ENCODE data around the gene CD47.
A peak's percentile ranks its signal among the peaks of the same experiment; 100 is the strongest.

CD47 gene

DNA sequence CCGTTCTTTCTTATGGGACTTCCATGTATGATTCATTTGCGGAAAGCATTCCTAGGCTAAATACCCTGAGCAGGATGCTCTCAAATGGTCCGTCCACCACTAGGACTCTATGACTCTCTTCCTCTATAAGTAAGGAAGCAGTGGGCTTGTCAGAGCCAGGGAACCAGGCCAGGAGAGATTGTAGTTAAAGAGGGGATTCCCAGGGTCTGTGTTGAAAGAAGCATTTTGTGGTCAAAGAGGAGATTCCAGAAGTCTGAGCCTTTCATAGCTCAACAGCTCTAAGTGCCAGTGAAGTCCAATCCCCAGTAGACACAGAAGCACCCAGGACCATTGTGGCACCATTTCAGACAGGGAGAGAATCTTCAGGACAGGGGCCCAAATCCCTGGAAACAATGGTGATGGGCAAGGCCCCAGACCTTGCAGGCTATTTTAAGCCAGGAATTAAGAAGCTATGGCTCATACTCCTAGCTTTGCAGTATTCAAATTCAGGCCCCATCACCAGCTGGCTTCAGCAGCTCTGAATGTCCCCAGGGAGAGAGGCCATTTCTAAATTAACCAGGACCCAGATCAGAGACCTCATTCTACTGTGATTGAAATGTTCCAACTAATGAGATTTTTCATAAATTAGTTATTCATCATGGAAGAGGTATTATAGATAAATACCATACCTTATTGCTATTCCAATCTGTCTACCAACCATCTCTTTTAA, 81.7 kb downstream of the CD47 start:
- TF ChIP-seq, protein P1, sequence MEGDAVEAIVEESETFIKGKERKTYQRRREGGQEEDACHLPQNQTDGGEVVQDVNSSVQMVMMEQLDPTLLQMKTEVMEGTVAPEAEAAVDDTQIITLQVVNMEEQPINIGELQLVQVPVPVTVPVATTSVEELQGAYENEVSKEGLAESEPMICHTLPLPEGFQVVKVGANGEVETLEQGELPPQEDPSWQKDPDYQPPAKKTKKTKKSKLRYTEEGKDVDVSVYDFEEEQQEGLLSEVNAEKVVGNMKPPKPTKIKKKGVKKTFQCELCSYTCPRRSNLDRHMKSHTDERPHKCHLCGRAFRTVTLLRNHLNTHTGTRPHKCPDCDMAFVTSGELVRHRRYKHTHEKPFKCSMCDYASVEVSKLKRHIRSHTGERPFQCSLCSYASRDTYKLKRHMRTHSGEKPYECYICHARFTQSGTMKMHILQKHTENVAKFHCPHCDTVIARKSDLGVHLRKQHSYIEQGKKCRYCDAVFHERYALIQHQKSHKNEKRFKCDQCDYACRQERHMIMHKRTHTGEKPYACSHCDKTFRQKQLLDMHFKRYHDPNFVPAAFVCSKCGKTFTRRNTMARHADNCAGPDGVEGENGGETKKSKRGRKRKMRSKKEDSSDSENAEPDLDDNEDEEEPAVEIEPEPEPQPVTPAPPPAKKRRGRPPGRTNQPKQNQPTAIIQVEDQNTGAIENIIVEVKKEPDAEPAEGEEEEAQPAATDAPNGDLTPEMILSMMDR (IDR thresholded peaks at IDR 0.05; ENCODE audit: control insufficient read depth, insufficient read depth, low read depth, low read length, missing control alignments): no peak

DNA sequence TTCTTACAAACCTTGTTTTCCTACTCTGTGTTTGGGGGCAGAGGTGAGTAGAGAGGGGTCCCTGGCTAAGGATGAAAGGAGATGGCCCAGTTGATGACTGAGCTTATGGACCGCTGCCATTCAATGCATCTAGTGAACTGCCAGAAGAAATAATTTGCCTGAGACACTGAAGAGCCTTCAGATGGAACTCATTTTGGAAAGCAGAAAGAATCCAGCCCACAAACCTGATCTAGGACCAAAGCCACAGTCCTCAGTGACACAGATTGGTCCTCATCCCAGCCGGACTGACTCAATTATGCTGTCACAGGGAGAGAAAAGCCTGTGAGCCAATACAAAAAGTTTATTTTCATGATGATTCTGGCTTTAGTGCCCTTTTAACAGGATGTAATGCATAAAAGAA, 82.7 kb downstream of the CD47 start:
- no peak overlapping the region for H3K4me3 ChIP-seq (ENCODE audit: control insufficient read depth, low read depth, low read length)
- TF ChIP-seq, protein P1 (IDR thresholded peaks at IDR 0.05; ENCODE audit: control insufficient read depth, insufficient read depth, low read depth, low read length, missing control alignments): no peak
- no peak for DNase-seq (ENCODE audit: low read depth)

More for the DNA sequence above, 81.7 kb downstream of the CD47 start:
- no peak overlapping the region for H3K4me3 ChIP-seq (ENCODE audit: control insufficient read depth, low read depth, low read length)
- peak; percentile 59 for DNase-seq (ENCODE audit: low read depth)

DNA sequence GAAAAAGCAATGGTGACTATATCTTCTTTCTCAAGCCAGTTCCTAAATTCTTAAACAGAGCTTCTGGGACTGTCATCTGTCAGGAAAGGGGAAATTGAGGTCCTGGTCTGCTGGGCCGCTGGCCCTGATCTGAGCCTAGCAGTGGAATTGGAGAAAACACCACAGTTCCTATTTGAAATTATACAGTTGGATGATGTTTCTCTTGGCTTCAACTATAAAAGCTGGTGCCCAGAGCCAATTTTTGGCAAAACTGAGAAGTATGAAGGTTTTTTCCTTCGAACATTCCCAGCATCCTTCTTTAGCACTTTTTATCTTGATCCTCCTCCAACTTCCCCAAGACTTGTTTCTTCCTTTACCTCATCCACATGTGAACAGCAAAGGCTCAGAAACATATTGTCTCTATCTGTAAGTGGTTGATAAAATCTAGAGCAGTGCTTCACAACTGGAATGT, 83.9 kb downstream of the CD47 start:
- DNase-seq (ENCODE audit: low read depth): no peak
- TF ChIP-seq, protein P1 (IDR thresholded peaks at IDR 0.05; ENCODE audit: control insufficient read depth, insufficient read depth, low read depth, low read length, missing control alignments): no peak
- no peak overlapping the region for H3K4me3 ChIP-seq (ENCODE audit: control insufficient read depth, low read depth, low read length)

DNA sequence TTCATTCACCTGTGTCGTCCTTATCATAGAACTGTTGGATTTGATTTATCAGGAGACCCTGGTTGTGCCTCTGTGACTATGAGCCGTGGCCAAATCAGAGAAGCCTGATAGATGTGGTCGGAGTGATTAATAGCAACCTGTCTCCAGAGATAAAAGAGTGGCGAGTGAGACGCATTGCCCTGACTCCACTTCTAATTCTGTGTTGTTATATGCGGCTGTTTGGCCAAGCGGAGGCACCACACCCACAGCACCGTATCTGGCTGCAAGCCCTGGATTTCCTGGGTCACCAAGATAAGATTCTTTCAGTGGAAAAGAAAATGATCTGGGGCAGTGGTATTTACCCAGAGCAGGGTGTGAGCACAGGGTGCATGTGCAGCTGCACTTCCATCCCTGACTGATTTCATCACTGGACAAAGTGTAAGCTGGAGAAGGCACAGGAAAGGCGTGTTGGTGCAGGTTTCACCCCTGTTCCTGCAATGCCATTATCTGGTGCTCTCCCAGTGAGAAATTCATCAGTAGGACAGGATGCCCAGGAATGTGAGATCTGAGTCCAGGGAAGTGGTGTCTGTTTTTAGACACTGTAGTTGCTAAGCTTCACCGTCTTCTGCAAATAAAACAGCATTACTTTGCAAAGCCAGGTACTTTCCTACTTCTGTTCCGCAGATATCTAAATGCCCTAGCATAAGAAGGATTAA, 84.6 kb downstream of the CD47 start:
- DNase-seq (ENCODE audit: low read depth): no peak
- TF ChIP-seq, protein P1 (IDR thresholded peaks at IDR 0.05; ENCODE audit: control insufficient read depth, insufficient read depth, low read depth, low read length, missing control alignments): no peak
- no peak overlapping the region for H3K4me3 ChIP-seq (ENCODE audit: control insufficient read depth, low read depth, low read length)

DNA sequence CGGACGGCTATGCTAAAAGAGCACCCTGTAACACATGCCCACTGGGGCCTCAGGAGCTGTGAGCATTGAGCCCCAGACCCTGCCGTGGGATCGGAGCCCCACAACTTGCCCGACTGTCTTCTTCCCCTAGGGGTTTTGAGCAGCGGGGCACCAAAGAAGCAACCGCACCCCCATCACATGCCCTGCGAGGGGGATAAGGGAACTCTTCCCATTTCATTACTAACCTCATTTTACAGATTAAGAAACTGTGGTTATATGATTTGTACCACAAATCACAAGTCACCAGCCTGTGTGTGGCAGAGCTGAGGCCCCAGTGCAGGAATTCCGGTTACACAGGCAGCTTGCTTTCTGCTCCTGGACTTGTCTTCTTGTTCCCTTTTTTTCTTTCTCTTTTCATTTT, 86.2 kb downstream of the CD47 start:
- no peak overlapping the region for H3K4me3 ChIP-seq (ENCODE audit: control insufficient read depth, low read depth, low read length)
- TF ChIP-seq, protein P1 (IDR thresholded peaks at IDR 0.05; ENCODE audit: control insufficient read depth, insufficient read depth, low read depth, low read length, missing control alignments): no peak
- DNase-seq (ENCODE audit: low read depth): no peak

DNA sequence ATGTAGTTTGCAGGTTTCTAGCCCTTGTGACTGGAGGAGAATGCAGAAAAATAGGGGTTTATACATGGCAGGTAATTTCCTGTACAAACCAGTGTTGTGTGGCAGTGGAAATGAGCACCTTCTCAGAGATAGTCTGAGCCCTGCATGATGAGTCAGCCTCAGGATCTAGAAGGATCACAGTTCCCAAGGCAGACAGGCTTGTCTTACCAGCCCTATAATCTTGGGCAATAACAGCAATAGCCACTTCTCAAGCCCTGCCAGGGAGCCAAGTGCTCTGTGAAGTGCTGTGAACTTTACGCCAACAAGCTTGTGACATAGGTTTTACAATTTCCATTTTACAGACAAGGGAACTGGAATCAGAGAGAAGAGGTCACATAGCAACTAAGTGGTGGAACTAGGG, 89.4 kb downstream of the CD47 start:
- no peak overlapping the region for H3K4me3 ChIP-seq (ENCODE audit: control insufficient read depth, low read depth, low read length)
- TF ChIP-seq, protein P1 (IDR thresholded peaks at IDR 0.05; ENCODE audit: control insufficient read depth, insufficient read depth, low read depth, low read length, missing control alignments): no peak
- no peak for DNase-seq (ENCODE audit: low read depth)
